GM12878 (cell line): ENCODE measurements around the gene UBE2M. TPM values are rescaled to one million over a fixed set of nuclear protein-coding genes. Genes with fewer than 3 reads are reported as not detected.
A peak's percentile ranks its signal among the peaks of the same experiment; 100 is the strongest.

Experiments used
- ATAC-seq: fragments of 200-7000 bp; cut with Tn5 transposase; 3 replicates; pipeline ENCODE4 v1.9.1; 2020; ENCODE audit warnings: mild to moderate bottlenecking, moderate library complexity
- BruUV-seq: library from RNA; stranded (reverse); fragments of 400-500 nt; replicated peaks from 2 replicates; lab custom pipeline; 2021; lab: Mats Ljungman, UMichigan
- CTCF ChIA-PET: fragments of 300-600 bp; sonication (Branson Sonifier 250); formaldehyde crosslinking; extraction: SDS; loops from one replicate; lab custom pipeline; 2021; ENCODE audit warnings: inconsistent platforms; lab: Yijun Ruan, JAX
- POLR2A ChIA-PET: fragments of 350-600 bp; formaldehyde crosslinking; extraction: SDS; loops from one replicate; lab custom pipeline; 2021; ENCODE audit warnings: inconsistent platforms; lab: Charles Lee
- RAD21 ChIA-PET: fragments of 300-600 bp; sonication (Branson Sonifier 250); formaldehyde crosslinking; loops from one replicate; lab custom pipeline; 2023; ENCODE audit warnings: antibody characterized with exemption; ENCODE audit not compliant: unreplicated experiment; lab: Charles Lee
- SMC1A ChIA-PET: fragments of 300-600 bp; sonication (Branson Sonifier 250); formaldehyde crosslinking; loops from one replicate; lab custom pipeline; 2023; ENCODE audit not compliant: unreplicated experiment, uncharacterized antibody; lab: Charles Lee
- DNase-seq: peaks from one replicate; pipeline ENCODE4 v3.0.0-alpha.2; 2011; ENCODE audit warnings: low read depth, low spot score
- FAIRE-seq: peaks from 3 replicates; lab custom pipeline; 2011; peaks lifted over from hg19 to GRCh38; lab: Jason Lieb, UNC
- H2AFZ ChIP-seq: 2 replicates; pipeline ENCODE4 v1.6.0; 2011; ENCODE audit warnings: low read depth, low read length, control low read depth; ENCODE audit not compliant: control insufficient read depth
- H3K27ac ChIP-seq: 2 replicates; pipeline ENCODE4 v1.5.1; 2011; ENCODE audit warnings: control low read depth; ENCODE audit not compliant: control insufficient read depth, insufficient read depth
- H3K27me3 ChIP-seq, 2 experiments: replicated peaks in 1 of 2; 2 replicates each; pipeline versions ENCODE4 v1.6.0 to v1.6.1; 2011; ENCODE audit warnings: low read length in 1 of 2; ENCODE audit not compliant: control insufficient read depth in 2 of 2, insufficient read depth in 2 of 2
- H3K36me3 ChIP-seq, 2 experiments: 2 replicates each; pipeline ENCODE4 v1.5.1; 2011; ENCODE audit warnings: low read length in 1 of 2; ENCODE audit not compliant: control insufficient read depth in 2 of 2, insufficient read depth in 2 of 2
- H3K4me1 ChIP-seq: 2 replicates; pipeline ENCODE4 v1.6.1; 2011; ENCODE audit warnings: mild to moderate bottlenecking, low read length, moderate library complexity, mixed read lengths; ENCODE audit not compliant: control insufficient read depth, insufficient read depth
- H3K4me2 ChIP-seq: 2 replicates; pipeline ENCODE4 v1.6.0; 2011; ENCODE audit warnings: control low read depth; ENCODE audit not compliant: control insufficient read depth, insufficient read depth
- H3K4me3 ChIP-seq: fragments of 200-600 bp; sonication (generic); 2 replicates; pipeline ENCODE4 v1.5.1; 2016
- H3K79me2 ChIP-seq: 2 replicates; pipeline ENCODE4 v1.6.0; 2011; ENCODE audit warnings: low read length; ENCODE audit not compliant: control insufficient read depth, insufficient read depth
- H3K9ac ChIP-seq: 2 replicates; pipeline ENCODE4 v1.8.0; 2011; ENCODE audit warnings: low read length, control low read depth, mixed read lengths; ENCODE audit not compliant: control insufficient read depth, insufficient read depth
- H3K9me3 ChIP-seq: replicated peaks from 3 replicates; pipeline ENCODE4 v1.5.1; 2011; ENCODE audit warnings: mild to moderate bottlenecking, low read length; ENCODE audit not compliant: control insufficient read depth, insufficient read depth
- H4K20me1 ChIP-seq: 2 replicates; pipeline ENCODE4 v1.6.0; 2011; ENCODE audit not compliant: control insufficient read depth, insufficient read depth
- ATF7 ChIP-seq: fragments of 450-650 bp; IDR thresholded peaks from 2 replicates; pipeline ENCODE4 v1.6.1; 2016; ENCODE audit warnings: low read depth, mild to moderate bottlenecking
- CBX3 ChIP-seq: fragments of 200-600 bp; sonication (generic); IDR thresholded peaks from 2 replicates; pipeline ENCODE4 v1.6.1; 2016; ENCODE audit warnings: low read depth, borderline replicate concordance
- GABPA ChIP-seq: IDR thresholded peaks from 2 replicates; pipeline ENCODE4 v1.6.1; 2014; ENCODE audit warnings: antibody characterized with exemption, low read depth, mild to moderate bottlenecking, inconsistent platforms
- KDM1A ChIP-seq: fragments of 200-600 bp; sonication (generic); IDR thresholded peaks from 2 replicates; pipeline ENCODE4 v1.6.1; 2016; ENCODE audit warnings: borderline replicate concordance
- MEF2B ChIP-seq: fragments of 450-650 bp; IDR thresholded peaks from 2 replicates; pipeline ENCODE4 v1.6.1; 2018; ENCODE audit warnings: mild to moderate bottlenecking, moderate library complexity; ENCODE audit not compliant: partially characterized antibody, poor library complexity, severe bottlenecking
- MXI1 ChIP-seq: fragments of 150-350 bp; IDR thresholded peaks from 2 replicates; pipeline ENCODE4 v1.6.1; 2011; ENCODE audit warnings: low read depth, mild to moderate bottlenecking, inconsistent platforms, low read length, improper control_type of control experiment
- MYC ChIP-seq: IDR thresholded peaks from 2 replicates; pipeline ENCODE4 v1.6.1; 2011; ENCODE audit warnings: mild to moderate bottlenecking, low read length, moderate library complexity, inconsistent platforms; ENCODE audit not compliant: insufficient read depth, insufficient replicate concordance, insufficient read length, severe bottlenecking
- PAX8 ChIP-seq: fragments of 450-650 bp; IDR thresholded peaks from 2 replicates; pipeline ENCODE4 v1.6.1; 2017; ENCODE audit warnings: mild to moderate bottlenecking, moderate library complexity
- POLR2A ChIP-seq: IDR thresholded peaks from 2 replicates; pipeline ENCODE4 v1.6.1; 2011; ENCODE audit warnings: low read depth, mild to moderate bottlenecking, low read length
- PRDM15 ChIP-seq: fragments of 450-650 bp; formaldehyde crosslinking; IDR thresholded peaks from 2 replicates; pipeline ENCODE4 v1.4.0; 2020; ENCODE audit warnings: mild to moderate bottlenecking, moderate library complexity
- RFX5 ChIP-seq: IDR thresholded peaks from 2 replicates; pipeline ENCODE4 v1.6.1; 2011; ENCODE audit warnings: low read depth, low read length, improper control_type of control experiment
- TCF12 ChIP-seq: IDR thresholded peaks from 2 replicates; pipeline ENCODE4 v1.6.1; 2011; ENCODE audit warnings: low read depth, mild to moderate bottlenecking, low read length
- WGBS: methylation state at CpG from one replicate; pipeline ENCODE4 v1.1.6; 2016; ENCODE audit warnings: low lambda C conversion rate; ENCODE audit not compliant: insufficient replicate concordance, insufficient coverage; ENCODE audit errors: missing lambda C conversion rate; 5-methylcytosine and 5-hydroxymethylcytosine counted together
- in situ Hi-C: fragments of 300-500 bp; cut with MboI; formaldehyde crosslinking; loops from 9 replicates; pipeline ENCODE4 v1.14.3; 2018; ENCODE audit warnings: mixed read lengths
- intact Hi-C: fragments of 100-400 bp; cut with micrococcal nuclease; formaldehyde crosslinking; loops from one replicate; pipeline ENCODE4 v1.14.2; 2022; ENCODE audit not compliant: unreplicated experiment
- polyA plus RNA-seq, 11 experiments: library from polyadenylated mRNA; depleted of rRNA in 4 of 11; unstranded in 6 of 11; stranded (reverse) in 5 of 11; fragments of >200 nt; fragmentation: Nextera tagmentation in 4 of 11; fragmentation: Illumina TruSeq in 1 of 11; extraction: Ambion mirVana in 4 of 11; extraction: Trizol in 1 of 11; gene quantifications; 1 replicate in 1 of 11; 2 replicates in 10 of 11; pipeline versions ENCODE4 v1.2.1 to v1.2.3, GENCODE V29; 2011 to 2016; ENCODE audit warnings: inconsistent platforms in 2 of 11, missing spikeins in 2 of 11, low read depth in 1 of 11
- total RNA-seq, 4 experiments: library from RNA; depleted of rRNA in 3 of 4; stranded (reverse); fragments of >200 nt in 3 of 4; fragmentation: Illumina TruSeq in 1 of 4; extraction: Trizol in 1 of 4; gene quantifications; 2 replicates each; pipeline versions ENCODE4 v1.2.1 to v1.2.3, GENCODE V29; 2013 to 2021

The UBE2M gene
- total and polyA plus RNA-seq, 10 of the 15 experiments (the other 5 are each of a cell fraction or from before 2014, with no cell fraction given), result 1.4 to 105 (median 73.9) TPM

- DNase-seq (no peak), FAIRE-seq (no peak), ATAC-seq (no peak)
- peaks cover 39% of the 10 kb centered on the region for H3K79me2 ChIP-seq
- H3K9ac ChIP-seq, result no peak overlapping the region
- H3K27me3 ChIP-seq, result no peaks in the 10 kb centered on the region
- H3K4me1 ChIP-seq, result peaks cover 20% of the 10 kb centered on the region
- WGBS, result 82% methylated on average over 2 of the region's 2 CpGs
- no peaks in the 10 kb centered on the region for H3K9me3 ChIP-seq
- POLR2A ChIA-PET, result interaction anchor here (0.7 to 1.9 kb wide), 3 partner anchors 40 to 56 kb away, joined by 3 to 6 read pairs (median 3); partner anchors contain the start of gene CHMP2A
- in situ Hi-C loops (no loop called here), intact Hi-C loops (loop anchor here (2.0 to 5.0 kb wide), 2 partner anchors 44 to 188 kb away; partner anchors contain the start of genes UBE2M and ZSCAN22)
- RAD21 ChIA-PET, result no interaction called here
- CTCF ChIA-PET, result interaction anchor here (1.4 to 1.7 kb wide), 2 partner anchors 168 to 206 kb away, joined by 4 to 6 read pairs; no protein-coding TSS in a partner anchor
- no peak overlapping the region for H3K27ac ChIP-seq
- TSS peak; percentile 74 for BruUV-seq
- peaks cover 0 to 8% of the 10 kb centered on the region in 2 experiments; a peak in 3 of 4 replicates for H3K36me3 ChIP-seq
- no peak overlapping the region for H2AFZ ChIP-seq
- H3K4me2 ChIP-seq, result peak overlapping the region; percentile 44; the same call in 1 of the 2 replicates
- SMC1A ChIA-PET, result interaction anchor here (0.6 kb wide), 1 partner anchor 1220 kb away, joined by 3 read pairs; no protein-coding TSS in a partner anchor
- no peaks in the 10 kb centered on the region for H4K20me1 ChIP-seq
- TF ChIP-seq MEF2B, result peak; percentile 70
- TF ChIP-seq MYC, result no peak
- TF ChIP-seq RFX5, result no peak
- peak overlapping the region; percentile 72 for H3K4me3 ChIP-seq
Observed at GRCh38 chr19:58515259-58515658, 43.2 kb downstream of the UBE2M start.

DNA sequence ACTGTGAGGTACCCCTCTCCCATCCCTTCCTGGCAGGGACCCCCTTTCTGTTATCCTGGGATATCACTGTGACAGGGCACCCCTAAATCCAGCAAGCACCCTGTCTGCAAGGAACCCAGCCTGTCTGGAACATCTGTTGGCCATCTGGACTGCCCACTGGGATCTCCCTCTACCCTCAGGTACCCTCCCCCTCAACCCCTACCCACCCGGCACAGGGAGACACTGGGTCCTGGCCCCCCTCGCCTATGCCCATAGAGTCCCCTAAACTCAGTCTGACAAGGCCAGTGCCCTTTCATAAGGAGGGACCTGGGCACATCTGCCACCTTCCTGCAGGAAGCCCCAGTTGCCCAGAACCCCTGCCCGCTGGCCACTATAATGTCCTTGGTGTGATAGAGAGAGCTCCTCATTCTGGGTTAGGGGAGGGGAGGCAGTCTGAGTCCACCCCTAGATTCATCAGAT is 43.8 kb downstream of the UBE2M start:
- Histone ChIP-seq H3K27ac (peak overlapping the region; percentile 91), H3K4me1 (peaks cover 23% of the 10 kb centered on the region), H3K9me3 (no peaks in the 10 kb centered on the region), H3K4me2 (peak overlapping the region; percentile 96), H3K27me3 (no peaks in the 10 kb centered on the region), H3K4me3 (peak overlapping the region; percentile 72), H2AFZ (no peak overlapping the region), H4K20me1 (no peaks in the 10 kb centered on the region), H3K36me3 (peaks cover 0 to 8% of the 10 kb centered on the region in 2 experiments; a peak in 3 of 4 replicates), H3K9ac (peak overlapping the region; percentile 89), H3K79me2 (peaks cover 39% of the 10 kb centered on the region)
- ChIA-PET RAD21 (interaction anchor here (0.8 to 1.6 kb wide), 3 partner anchors 15 to 65 kb away, joined by 4 to 16 read pairs (median 6); no protein-coding TSS in a partner anchor), CTCF (interaction anchor here (0.6 to 2.0 kb wide), 13 partner anchors 14 to 653 kb away, joined by 3 to 22 read pairs (median 4); partner anchors contain the start of genes CHMP2A, MZF1 and TRIM28), SMC1A (interaction anchor here (1.0 to 1.2 kb wide), 4 partner anchors 24 to 70 kb away, joined by 3 to 4 read pairs (median 4); no protein-coding TSS in a partner anchor), POLR2A (interaction anchor here (0.6 to 1.9 kb wide), 9 partner anchors 22 to 66 kb away, joined by 3 to 14 read pairs (median 3); partner anchors contain the start of genes CHMP2A and TRIM28)
- BruUV-seq, result no TSS peak
- intact Hi-C loops (loop anchor here (2.0 to 5.0 kb wide), 2 partner anchors 44 to 187 kb away; partner anchors contain the start of genes UBE2M and ZSCAN22), in situ Hi-C loops (no loop called here)
- no peak for FAIRE-seq
- no peak for ATAC-seq
- DNase-seq, result no peak
- 17% methylated on average over 3 of the region's 3 CpGs for WGBS
- TF ChIP-seq CBX3 (no peak), POLR2A (no peak), ATF7 (no peak), PAX8 (no peak), TCF12 (no peak), GABPA (no peak), MXI1 (no peak), PRDM15 (CRISPR knock-in tag) (no peak), KDM1A (no peak)
